Neural progenitor cell (in vitro differentiated cells): Measurements from ENCODE around the gene SLC6A11. TPM values are rescaled to one million over a fixed set of nuclear protein-coding genes. Genes with fewer than 3 reads are reported as not detected.

ENCODE experiments used
- DNase-seq: peaks from one replicate; pipeline ENCODE4 v3.0.0-alpha.2; 2016; ENCODE audit warnings: low spot score
- H2AFZ ChIP-seq: fragments of 200-600 bp; sonication (generic); replicated peaks from 2 replicates; pipeline ENCODE4 v1.6.1; 2016; ENCODE audit warnings: antibody characterized with exemption
- H3F3A ChIP-seq: fragments of 200-600 bp; sonication (generic); 2 replicates; pipeline ENCODE4 v1.6.1; 2016; ENCODE audit warnings: antibody characterized with exemption, low read depth
- H3K27ac ChIP-seq: fragments of 200-600 bp; sonication (generic); 2 replicates; pipeline ENCODE4 v1.5.1; 2016; ENCODE audit warnings: mild to moderate bottlenecking
- H3K27me3 ChIP-seq: fragments of 200-600 bp; sonication (generic); 2 replicates; pipeline ENCODE4 v1.6.1; 2016; ENCODE audit warnings: mild to moderate bottlenecking, moderate library complexity
- H3K36me3 ChIP-seq: fragments of 200-600 bp; sonication (generic); 2 replicates; pipeline ENCODE4 v1.5.1; 2016
- H3K4me1 ChIP-seq: fragments of 200-600 bp; sonication (generic); 2 replicates; pipeline ENCODE4 v1.6.1; 2016; ENCODE audit warnings: mixed run types
- H3K4me2 ChIP-seq: fragments of 200-600 bp; sonication (generic); 2 replicates; pipeline ENCODE4 v1.6.1; 2016
- H3K4me3 ChIP-seq: fragments of 200-600 bp; sonication (generic); 2 replicates; pipeline ENCODE4 v1.5.1; 2016
- H3K79me2 ChIP-seq: fragments of 200-600 bp; sonication (generic); 2 replicates; pipeline ENCODE4 v1.6.1; 2016; ENCODE audit warnings: low read depth
- H3K9ac ChIP-seq: fragments of 200-600 bp; sonication (generic); 2 replicates; pipeline ENCODE4 v1.6.1; 2016
- H3K9me3 ChIP-seq: fragments of 200-600 bp; sonication (generic); 2 replicates; pipeline ENCODE4 v1.5.1; 2016; ENCODE audit warnings: low read depth
- H4K20me1 ChIP-seq: fragments of 200-600 bp; sonication (generic); 2 replicates; pipeline ENCODE4 v1.6.1; 2016; ENCODE audit warnings: low read depth
- H3K27ac Mint-ChIP-seq: 3 replicates; pipeline ENCODE4 v1.8.0; 2021; ENCODE audit warnings: mixed read lengths
- H3K27me3 Mint-ChIP-seq: 2 replicates; pipeline ENCODE4 v1.8.0; 2022; ENCODE audit warnings: low read depth, mild to moderate bottlenecking, inconsistent platforms, moderate library complexity, mixed read lengths; ENCODE audit not compliant: insufficient read depth
- H3K36me3 Mint-ChIP-seq: 3 replicates; pipeline ENCODE4 v1.8.0; 2021; ENCODE audit warnings: mixed read lengths
- H3K4me1 Mint-ChIP-seq: 3 replicates; pipeline ENCODE4 v1.8.0; 2021; ENCODE audit warnings: mixed read lengths
- H3K4me3 Mint-ChIP-seq: 3 replicates; pipeline ENCODE4 v1.8.0; 2021; ENCODE audit warnings: mild to moderate bottlenecking, moderate library complexity, mixed read lengths
- H3K9me3 Mint-ChIP-seq: 3 replicates; pipeline ENCODE4 v1.8.0; 2020; ENCODE audit warnings: mixed read lengths
- CTCF ChIP-seq: fragments of 200-600 bp; sonication (generic); IDR thresholded peaks from 2 replicates; pipeline ENCODE4 v1.5.1; 2017; ENCODE audit warnings: antibody characterized with exemption, mild to moderate bottlenecking
- EZH2 ChIP-seq: fragments of 200-600 bp; sonication (generic); IDR thresholded peaks from 2 replicates; pipeline ENCODE4 v1.6.1; 2017; ENCODE audit warnings: antibody characterized with exemption, mild to moderate bottlenecking, moderate library complexity
- EZH2phosphoT487 ChIP-seq: fragments of 200-600 bp; sonication (generic); IDR thresholded peaks from 2 replicates; pipeline ENCODE4 v1.6.1; 2017; ENCODE audit warnings: antibody characterized with exemption
- total RNA-seq: library from RNA; depleted of rRNA; stranded (reverse); fragments of >200 nt; gene quantifications from 2 replicates; pipeline ENCODE4 v1.2.3, GENCODE V29; 2015; ENCODE audit warnings: low replicate concordance

The SLC6A11 gene
- total RNA-seq, 1 donor from 2014 or later = 0.86 TPM

GRCh38 chr3:10858091-10858490, 42.1 kb downstream of the SLC6A11 start:
- Histone ChIP-seq H3K9ac (no peak overlapping the region), H3K27ac (no peak overlapping the region), H3K36me3 (no peaks in the 10 kb centered on the region), H3K9me3 (no peaks in the 10 kb centered on the region), H3K4me1 (no peaks in the 10 kb centered on the region), H4K20me1 (no peaks in the 10 kb centered on the region), H3K4me3 (no peak overlapping the region), H3K27me3 (peaks cover 52% of the 10 kb centered on the region), H2AFZ (no peak overlapping the region), H3K79me2 (no peaks in the 10 kb centered on the region), H3F3A (no peaks in the 10 kb centered on the region), H3K4me2 (no peak overlapping the region)
- Mint-ChIP-seq H3K4me1 (no peaks in the 10 kb centered on the region), H3K27me3 (peaks cover 8% of the 10 kb centered on the region), H3K36me3 (no peaks in the 10 kb centered on the region), H3K9me3 (no peaks in the 10 kb centered on the region), H3K27ac (no peak overlapping the region), H3K4me3 (no peak overlapping the region)
- TF ChIP-seq CTCF (no peak), EZH2phosphoT487 (no peak), EZH2 (no peak)
- no peak for DNase-seq

- Histone ChIP-seq H3K9me3 (no peaks in the 10 kb centered on the region), H3K27me3 (peaks cover 71% of the 10 kb centered on the region), H3K79me2 (no peaks in the 10 kb centered on the region), H4K20me1 (peaks cover 6% of the 10 kb centered on the region), H3K36me3 (no peaks in the 10 kb centered on the region), H2AFZ (no peak overlapping the region), H3K4me2 (no peak overlapping the region), H3K4me1 (no peaks in the 10 kb centered on the region), H3K9ac (no peak overlapping the region), H3K27ac (no peak overlapping the region), H3K4me3 (no peak overlapping the region), H3F3A (no peaks in the 10 kb centered on the region)
- Mint-ChIP-seq H3K36me3 (no peaks in the 10 kb centered on the region), H3K27me3 (peaks cover 6% of the 10 kb centered on the region), H3K9me3 (no peaks in the 10 kb centered on the region), H3K4me1 (no peaks in the 10 kb centered on the region), H3K27ac (no peak overlapping the region), H3K4me3 (no peak overlapping the region)
- peak; percentile 78 for DNase-seq
- TF ChIP-seq EZH2phosphoT487 (no peak), CTCF (no peak), EZH2 (no peak)
Measured at GRCh38 chr3:10867384-10867783, 51.4 kb downstream of the SLC6A11 start.

GRCh38 chr3:10869460-10869859, 53.4 kb downstream of the SLC6A11 start:
- Histone ChIP-seq H3K4me3 (no peak overlapping the region), H3K36me3 (no peaks in the 10 kb centered on the region), H3K27me3 (peaks cover 67% of the 10 kb centered on the region), H2AFZ (no peak overlapping the region), H3K9ac (no peak overlapping the region), H3K9me3 (no peaks in the 10 kb centered on the region), H3K4me2 (no peak overlapping the region), H3K79me2 (no peaks in the 10 kb centered on the region), H3F3A (no peaks in the 10 kb centered on the region), H3K4me1 (no peaks in the 10 kb centered on the region), H3K27ac (no peak overlapping the region), H4K20me1 (peaks cover 6% of the 10 kb centered on the region)
- Mint-ChIP-seq H3K27ac (no peak overlapping the region), H3K27me3 (peaks cover 8% of the 10 kb centered on the region), H3K36me3 (no peaks in the 10 kb centered on the region), H3K9me3 (no peaks in the 10 kb centered on the region), H3K4me3 (no peak overlapping the region), H3K4me1 (no peaks in the 10 kb centered on the region)
- no peak for TF ChIP-seq CTCF
- DNase-seq = no peak

- H3K27me3 Mint-ChIP-seq = peaks cover 8% of the 10 kb centered on the region
Measured at GRCh38 chr3:10870296-10870695, 54.3 kb downstream of the SLC6A11 start.

More at GRCh38 chr3:10870296-10870695, 54.3 kb downstream of the SLC6A11 start:
- Histone ChIP-seq H3F3A (no peaks in the 10 kb centered on the region), H3K27me3 (peaks cover 69% of the 10 kb centered on the region), H3K79me2 (no peaks in the 10 kb centered on the region), H3K4me2 (no peak overlapping the region), H3K36me3 (no peaks in the 10 kb centered on the region), H4K20me1 (peaks cover 6% of the 10 kb centered on the region), H3K9me3 (no peaks in the 10 kb centered on the region), H3K27ac (no peak overlapping the region), H3K9ac (no peak overlapping the region), H3K4me1 (no peaks in the 10 kb centered on the region), H2AFZ (no peak overlapping the region), H3K4me3 (no peak overlapping the region)
- no peaks in the 10 kb centered on the region for H3K4me1 Mint-ChIP-seq
- DNase-seq = no peak
- no peak overlapping the region for H3K27ac Mint-ChIP-seq
- no peak overlapping the region for H3K4me3 Mint-ChIP-seq
- H3K9me3 Mint-ChIP-seq = no peaks in the 10 kb centered on the region
- no peak for TF ChIP-seq CTCF
- TF ChIP-seq EZH2phosphoT487 = no peak
- TF ChIP-seq EZH2 = no peak
- H3K36me3 Mint-ChIP-seq = no peaks in the 10 kb centered on the region
